ENCODE data around the gene FGF11. TPM values are rescaled to one million over a fixed set of nuclear protein-coding genes. Genes with fewer than 3 reads are reported as not detected.

The FGF11 gene
- total and polyA plus RNA-seq, 2 donors (not counting 1 experiment from before 2014, with no cell fraction given) = 0.33 to 0.87 TPM

- Histone ChIP-seq H3K4me2 (ENCODE audit: extremely low read depth, insufficient read depth, low read length) (no peak overlapping the region), H3K27me3 (ENCODE audit: control insufficient read depth, insufficient read depth, low read length) (no peaks in the 10 kb centered on the region), H4K20me1 (ENCODE audit: control insufficient read depth, extremely low read depth, insufficient read depth, low read length) (no peaks in the 10 kb centered on the region), H3K9me3 (ENCODE audit: control insufficient read depth, insufficient read depth, low read depth, low read length) (no peaks in the 10 kb centered on the region), H3K9ac (ENCODE audit: insufficient read depth, low read length) (no peak overlapping the region), H3K36me3 (ENCODE audit: control insufficient read depth, insufficient read depth, low read length) (peaks cover 7% of the 10 kb centered on the region), H3K4me3 (replicated peaks in 1 of 4; ENCODE audit: control extremely low read depth in 1 of 4, insufficient read depth in 1 of 4, low read depth in 3 of 4, low read length in 4 of 4) (no peak overlapping the region), H2AFZ (ENCODE audit: low read length) (no peak overlapping the region), H3K27ac (ENCODE audit: insufficient read depth, low read length) (no peak overlapping the region), H3K4me1 (ENCODE audit: control insufficient read depth, extremely low read depth, insufficient read depth, low read length) (no peaks in the 10 kb centered on the region), H3K79me2 (ENCODE audit: control insufficient read depth, insufficient read depth, low read length) (no peaks in the 10 kb centered on the region)
- DNase-seq (ENCODE audit: low read depth in 2 of 2) = no peak
- no peak for TF ChIP-seq CTCF (conservative IDR thresholded peaks at IDR 0.05 in 1 of 2, IDR thresholded peaks at IDR 0.05 in 1 of 2; ENCODE audit: low read depth in 1 of 2, low read length in 2 of 2)
- no peak for TF ChIP-seq EZH2 (IDR thresholded peaks at IDR 0.05; ENCODE audit: low read length, missing control alignments)
These were observed 20.7 kb upstream of the FGF11 start for GRCh38 chr17:7418472-7419152.

- Histone ChIP-seq H4K20me1 (ENCODE audit: control insufficient read depth, extremely low read depth, insufficient read depth, low read length) (no peaks in the 10 kb centered on the region), H3K79me2 (ENCODE audit: control insufficient read depth, insufficient read depth, low read length) (no peaks in the 10 kb centered on the region), H3K4me3 (replicated peaks in 1 of 4; ENCODE audit: control extremely low read depth in 1 of 4, insufficient read depth in 1 of 4, low read depth in 3 of 4, low read length in 4 of 4) (no peak within 1 kb of the TSS), H3K27me3 (ENCODE audit: control insufficient read depth, insufficient read depth, low read length) (no peaks in the 10 kb centered on the region), H3K36me3 (ENCODE audit: control insufficient read depth, insufficient read depth, low read length) (peaks cover 3% of the 10 kb centered on the region), H3K4me2 (ENCODE audit: extremely low read depth, insufficient read depth, low read length) (no peak within 1 kb of the TSS), H2AFZ (ENCODE audit: low read length) (no peak within 1 kb of the TSS), H3K9me3 (ENCODE audit: control insufficient read depth, insufficient read depth, low read depth, low read length) (no peaks in the 10 kb centered on the region), H3K27ac (ENCODE audit: insufficient read depth, low read length) (no peak within 1 kb of the TSS), H3K4me1 (ENCODE audit: control insufficient read depth, extremely low read depth, insufficient read depth, low read length) (no peaks in the 10 kb centered on the region), H3K9ac (ENCODE audit: insufficient read depth, low read length) (no peak within 1 kb of the TSS)
- TF ChIP-seq EZH2 (IDR thresholded peaks at IDR 0.05; ENCODE audit: low read length, missing control alignments) (no peak), CTCF (conservative IDR thresholded peaks at IDR 0.05 in 1 of 2, IDR thresholded peaks at IDR 0.05 in 1 of 2; ENCODE audit: low read depth in 1 of 2, low read length in 2 of 2) (no peak)
- DNase-seq (ENCODE audit: low read depth in 2 of 2) = no peak
These were observed 19.3 kb upstream of the FGF11 start, which contains the start of gene SPEM1 for GRCh38 chr17:7419819-7420610. TSS of gene SPEM1 (plus strand) at chr17:7420324. CDS start at chr17:7420385, 61 bp downstream.

- peaks cover 2% of the 10 kb centered on the region for H3K36me3 ChIP-seq (ENCODE audit: control insufficient read depth, insufficient read depth, low read length)
- DNase-seq (ENCODE audit: low read depth in 2 of 2) = no peak
- H2AFZ ChIP-seq (ENCODE audit: low read length) = no peak overlapping the region
- H4K20me1 ChIP-seq (ENCODE audit: control insufficient read depth, extremely low read depth, insufficient read depth, low read length) = no peaks in the 10 kb centered on the region
- H3K27ac ChIP-seq (ENCODE audit: insufficient read depth, low read length) = no peak overlapping the region
- no peaks in the 10 kb centered on the region for H3K4me1 ChIP-seq (ENCODE audit: control insufficient read depth, extremely low read depth, insufficient read depth, low read length)
- no peak for TF ChIP-seq CTCF (conservative IDR thresholded peaks at IDR 0.05 in 1 of 2, IDR thresholded peaks at IDR 0.05 in 1 of 2; ENCODE audit: low read depth in 1 of 2, low read length in 2 of 2)
- TF ChIP-seq EZH2 (IDR thresholded peaks at IDR 0.05; ENCODE audit: low read length, missing control alignments) = no peak
- no peaks in the 10 kb centered on the region for H3K9me3 ChIP-seq (ENCODE audit: control insufficient read depth, insufficient read depth, low read depth, low read length)
- H3K27me3 ChIP-seq (ENCODE audit: control insufficient read depth, insufficient read depth, low read length) = no peaks in the 10 kb centered on the region
- H3K79me2 ChIP-seq (ENCODE audit: control insufficient read depth, insufficient read depth, low read length) = no peaks in the 10 kb centered on the region
- H3K4me3 ChIP-seq (replicated peaks in 1 of 4; ENCODE audit: control extremely low read depth in 1 of 4, insufficient read depth in 1 of 4, low read depth in 3 of 4, low read length in 4 of 4) = no peak overlapping the region
- no peak overlapping the region for H3K4me2 ChIP-seq (ENCODE audit: extremely low read depth, insufficient read depth, low read length)
- H3K9ac ChIP-seq (ENCODE audit: insufficient read depth, low read length) = no peak overlapping the region
These were observed 18.1 kb upstream of the FGF11 start for GRCh38 chr17:7421186-7421585.
